ENCODE data around the gene SPRYD3.

SPRYD3 gene

GRCh38 chr12:53097564-53098353 is 18.6 kb upstream of the SPRYD3 start, which contains the start of gene IGFBP6:
IGFBP6 (plus strand) TSS chr12:53097667; CDS start chr12:53097718, 51 bp downstream.
- Histone ChIP-seq H3K4me1 (ENCODE audit: control insufficient read depth, insufficient read depth, low read depth, low read length) (peaks cover 25% of the 10 kb centered on the region), H2AK5ac (ENCODE audit: low read length, severe bottlenecking) (peak within 1 kb of the TSS; percentile 28), H3K36me3 (ENCODE audit: control insufficient read depth in 1 of 2, insufficient read depth in 2 of 2, low read depth in 1 of 2, low read length in 2 of 2) (peaks cover 0 to 28% of the 10 kb centered on the region in 2 experiments), H3K4me2 (ENCODE audit: low read length, poor library complexity, severe bottlenecking) (peak within 1 kb of the TSS; percentile 100), H3K27ac (ENCODE audit: low read length, poor library complexity, severe bottlenecking) (peak within 1 kb of the TSS; percentile 31), H3K18ac (ENCODE audit: low read depth in 1 of 2, low read length in 2 of 2) (peak within 1 kb of the TSS; percentile 94 to 98), H2BK120ac (ENCODE audit: low read depth, low read length) (peak within 1 kb of the TSS; percentile 97), H3K9ac (ENCODE audit: low read length) (peak within 1 kb of the TSS; percentile 94), H2BK5ac (ENCODE audit: low read depth, low read length, poor library complexity, severe bottlenecking) (peak within 1 kb of the TSS; percentile 25), H2BK15ac (ENCODE audit: low read depth, poor library complexity, severe bottlenecking) (peak within 1 kb of the TSS; percentile 77), H2AFZ (ENCODE audit: low read depth, low read length) (peak within 1 kb of the TSS; percentile 68), H4K8ac (ENCODE audit: low read length) (peak within 1 kb of the TSS; percentile 99), H4K91ac (ENCODE audit: low read length) (peak within 1 kb of the TSS; percentile 97), H3K14ac (ENCODE audit: low read length in 2 of 2) (peak within 1 kb of the TSS in 1 of 2 experiments; percentile 96), H3K9me3 (ENCODE audit: control insufficient read depth, low read length) (no peaks in the 10 kb centered on the region), H3K23ac (ENCODE audit: low read length in 2 of 2) (peak within 1 kb of the TSS; percentile 31 to 90), H2BK12ac (ENCODE audit: low read length in 2 of 2) (peak within 1 kb of the TSS; percentile 80 to 92), H3K79me1 (replicated peaks; ENCODE audit: low read length, poor library complexity, severe bottlenecking) (no peaks in the 10 kb centered on the region), H3K4ac (ENCODE audit: low read depth in 1 of 2, low read length in 2 of 2) (peak within 1 kb of the TSS; percentile 92 to 96), H3K4me3 (ENCODE audit: insufficient read depth in 1 of 2, low read depth in 1 of 2, low read length in 2 of 2) (peak within 1 kb of the TSS; percentile 66 to 85), H3K27me3 (ENCODE audit: control insufficient read depth in 1 of 2, insufficient read depth in 1 of 2, low read length in 2 of 2) (peaks cover 0 to 9% of the 10 kb centered on the region in 2 experiments)
- DNase-seq, result peak; percentile 56
- under 1% methylated on average over 50 of the region's 51 CpGs for WGBS

- H2BK12ac ChIP-seq (ENCODE audit: low read length in 2 of 2), result peak overlapping the region; percentile 51 to 92
- no peak overlapping the region for H3K27ac ChIP-seq (ENCODE audit: low read length, poor library complexity, severe bottlenecking)
- peak; percentile 32 for DNase-seq
- H2BK120ac ChIP-seq (ENCODE audit: low read depth, low read length), result peak overlapping the region; percentile 97
- H3K23ac ChIP-seq (ENCODE audit: low read length in 2 of 2), result peak overlapping the region in 1 of 2 experiments; percentile 90
- H3K4me3 ChIP-seq (ENCODE audit: insufficient read depth in 1 of 2, low read depth in 1 of 2, low read length in 2 of 2), result peak overlapping the region; percentile 66 to 85
- peak overlapping the region; percentile 6 for H4K91ac ChIP-seq (ENCODE audit: low read length)
- H3K79me1 ChIP-seq (replicated peaks; ENCODE audit: low read length, poor library complexity, severe bottlenecking), result no peaks in the 10 kb centered on the region
- H3K36me3 ChIP-seq (ENCODE audit: control insufficient read depth in 1 of 2, insufficient read depth in 2 of 2, low read depth in 1 of 2, low read length in 2 of 2), result peaks cover 0 to 22% of the 10 kb centered on the region in 2 experiments
- peaks cover 25% of the 10 kb centered on the region for H3K4me1 ChIP-seq (ENCODE audit: control insufficient read depth, insufficient read depth, low read depth, low read length)
- H3K18ac ChIP-seq (ENCODE audit: low read depth in 1 of 2, low read length in 2 of 2), result peak overlapping the region; percentile 60 to 85
- H4K8ac ChIP-seq (ENCODE audit: low read length), result peak overlapping the region; percentile 84
- H3K9me3 ChIP-seq (ENCODE audit: control insufficient read depth, low read length), result no peaks in the 10 kb centered on the region
- no peak overlapping the region for H2AK5ac ChIP-seq (ENCODE audit: low read length, severe bottlenecking)
- peaks cover 0 to 9% of the 10 kb centered on the region in 2 experiments for H3K27me3 ChIP-seq (ENCODE audit: control insufficient read depth in 1 of 2, insufficient read depth in 1 of 2, low read length in 2 of 2)
- peak overlapping the region; percentile 77 for H2BK15ac ChIP-seq (ENCODE audit: low read depth, poor library complexity, severe bottlenecking)
- H2BK5ac ChIP-seq (ENCODE audit: low read depth, low read length, poor library complexity, severe bottlenecking), result no peak overlapping the region
- H3K14ac ChIP-seq (ENCODE audit: low read length in 2 of 2), result peak overlapping the region in 1 of 2 experiments; percentile 62
- peak overlapping the region; percentile 94 for H3K9ac ChIP-seq (ENCODE audit: low read length)
- WGBS, result 2% methylated on average over 5 of the region's 9 CpGs
- H2AFZ ChIP-seq (ENCODE audit: low read depth, low read length), result peak overlapping the region; percentile 1
- H3K4ac ChIP-seq (ENCODE audit: low read depth in 1 of 2, low read length in 2 of 2), result peak overlapping the region; percentile 47 to 82
- peak overlapping the region; percentile 100 for H3K4me2 ChIP-seq (ENCODE audit: low read length, poor library complexity, severe bottlenecking)
Observed at GRCh38 chr12:53097207-53097563, 18.0 kb upstream of the SPRYD3 start.

- Histone ChIP-seq H2AK5ac (ENCODE audit: low read length, severe bottlenecking) (no peak overlapping the region), H3K27ac (ENCODE audit: low read length, poor library complexity, severe bottlenecking) (no peak overlapping the region), H4K8ac (ENCODE audit: low read length) (peak overlapping the region; percentile 84), H3K4me3 (ENCODE audit: insufficient read depth in 1 of 2, low read depth in 1 of 2, low read length in 2 of 2) (peak overlapping the region in 1 of 2 experiments; percentile 85), H3K9ac (ENCODE audit: low read length) (peak overlapping the region; percentile 94), H3K9me3 (ENCODE audit: control insufficient read depth, low read length) (no peaks in the 10 kb centered on the region), H3K14ac (ENCODE audit: low read length in 2 of 2) (no peak overlapping the region), H3K4me2 (ENCODE audit: low read length, poor library complexity, severe bottlenecking) (peak overlapping the region; percentile 100), H2BK12ac (ENCODE audit: low read length in 2 of 2) (peak overlapping the region; percentile 51 to 92), H4K91ac (ENCODE audit: low read length) (peak overlapping the region; percentile 6), H3K36me3 (ENCODE audit: control insufficient read depth in 1 of 2, insufficient read depth in 2 of 2, low read depth in 1 of 2, low read length in 2 of 2) (peaks cover 0 to 18% of the 10 kb centered on the region in 2 experiments), H2BK15ac (ENCODE audit: low read depth, poor library complexity, severe bottlenecking) (no peak overlapping the region), H3K23ac (ENCODE audit: low read length in 2 of 2) (no peak overlapping the region), H3K4ac (ENCODE audit: low read depth in 1 of 2, low read length in 2 of 2) (peak overlapping the region; percentile 47 to 82), H2AFZ (ENCODE audit: low read depth, low read length) (no peak overlapping the region), H2BK120ac (ENCODE audit: low read depth, low read length) (no peak overlapping the region), H3K4me1 (ENCODE audit: control insufficient read depth, insufficient read depth, low read depth, low read length) (peaks cover 25% of the 10 kb centered on the region), H2BK5ac (ENCODE audit: low read depth, low read length, poor library complexity, severe bottlenecking) (no peak overlapping the region), H3K18ac (ENCODE audit: low read depth in 1 of 2, low read length in 2 of 2) (peak overlapping the region; percentile 60 to 85), H3K27me3 (ENCODE audit: control insufficient read depth in 1 of 2, insufficient read depth in 1 of 2, low read length in 2 of 2) (peaks cover 0 to 10% of the 10 kb centered on the region in 2 experiments), H3K79me1 (replicated peaks; ENCODE audit: low read length, poor library complexity, severe bottlenecking) (no peaks in the 10 kb centered on the region)
- 23% methylated on average over 7 of the region's 9 CpGs for WGBS
- peak; percentile 10 for DNase-seq
Observed at GRCh38 chr12:53096759-53097158, 17.6 kb upstream of the SPRYD3 start.

- H3K14ac ChIP-seq (ENCODE audit: low read length in 2 of 2), result no peak overlapping the region
- H3K9ac ChIP-seq (ENCODE audit: low read length), result peak overlapping the region; percentile 94
- peak overlapping the region in 1 of 2 experiments; percentile 85 for H3K4me3 ChIP-seq (ENCODE audit: insufficient read depth in 1 of 2, low read depth in 1 of 2, low read length in 2 of 2)
- H4K8ac ChIP-seq (ENCODE audit: low read length), result peak overlapping the region; percentile 55
- peaks cover 25% of the 10 kb centered on the region for H3K4me1 ChIP-seq (ENCODE audit: control insufficient read depth, insufficient read depth, low read depth, low read length)
- H3K4ac ChIP-seq (ENCODE audit: low read depth in 1 of 2, low read length in 2 of 2), result peak overlapping the region; percentile 36 to 45
- DNase-seq, result peak; percentile 64
- no peak overlapping the region for H2AK5ac ChIP-seq (ENCODE audit: low read length, severe bottlenecking)
- no peaks in the 10 kb centered on the region for H3K9me3 ChIP-seq (ENCODE audit: control insufficient read depth, low read length)
- peak overlapping the region in 1 of 2 experiments; percentile 68 for H2BK12ac ChIP-seq (ENCODE audit: low read length in 2 of 2)
- no peak overlapping the region for H3K4me2 ChIP-seq (ENCODE audit: low read length, poor library complexity, severe bottlenecking)
- peak overlapping the region in 1 of 2 experiments; percentile 59 for H3K18ac ChIP-seq (ENCODE audit: low read depth in 1 of 2, low read length in 2 of 2)
- no peak overlapping the region for H3K27ac ChIP-seq (ENCODE audit: low read length, poor library complexity, severe bottlenecking)
- no peak overlapping the region for H2BK15ac ChIP-seq (ENCODE audit: low read depth, poor library complexity, severe bottlenecking)
- no peak overlapping the region for H2AFZ ChIP-seq (ENCODE audit: low read depth, low read length)
- no peak overlapping the region for H2BK120ac ChIP-seq (ENCODE audit: low read depth, low read length)
- peak overlapping the region in 1 of 2 experiments; percentile 64 for H3K23ac ChIP-seq (ENCODE audit: low read length in 2 of 2)
- peaks cover 0 to 12% of the 10 kb centered on the region in 2 experiments for H3K36me3 ChIP-seq (ENCODE audit: control insufficient read depth in 1 of 2, insufficient read depth in 2 of 2, low read depth in 1 of 2, low read length in 2 of 2)
- 44% methylated on average over 11 of the region's 11 CpGs for WGBS
- peaks cover 0 to 15% of the 10 kb centered on the region in 2 experiments for H3K27me3 ChIP-seq (ENCODE audit: control insufficient read depth in 1 of 2, insufficient read depth in 1 of 2, low read length in 2 of 2)
- H4K91ac ChIP-seq (ENCODE audit: low read length), result no peak overlapping the region
- no peaks in the 10 kb centered on the region for H3K79me1 ChIP-seq (replicated peaks; ENCODE audit: low read length, poor library complexity, severe bottlenecking)
- no peak overlapping the region for H2BK5ac ChIP-seq (ENCODE audit: low read depth, low read length, poor library complexity, severe bottlenecking)
Observed at GRCh38 chr12:53096089-53096741, 17.0 kb upstream of the SPRYD3 start.

Data from mesenchymal stem cell (in vitro differentiated cells and primary cell).